ENCODE data around the gene ASB14. TPM values are rescaled to one million over a fixed set of nuclear protein-coding genes. Genes with fewer than 3 reads are reported as not detected.

Gene ASB14
- total RNA-seq, 2 experiments from 2014 or later = not detected

- intact Hi-C loops (cut with DNase I, micrococcal nuclease) = no loop called here
- peaks cover 11% of the 10 kb centered on the region for H3K27me3 Mint-ChIP-seq
- ATAC-seq (ENCODE audit: poor library complexity) (no peak), DNase-seq (no peak)
- Histone ChIP-seq H3K4me1 (ENCODE audit: insufficient read depth, low read length) (no peaks in the 10 kb centered on the region), H3K36me3 (ENCODE audit: insufficient read depth, low read length) (no peaks in the 10 kb centered on the region), H3K27ac (ENCODE audit: low read depth in 1 of 2, low read length in 2 of 2) (no peak overlapping the region), H3K27me3 (ENCODE audit: control insufficient read depth in 1 of 2, insufficient read depth in 2 of 2, low read length in 2 of 2) (peaks cover 0 to 3% of the 10 kb centered on the region in 2 experiments), H3K9me3 (ENCODE audit: control insufficient read depth in 1 of 2, insufficient read depth in 1 of 2, low read length in 2 of 2) (peaks cover 0 to 4% of the 10 kb centered on the region in 2 experiments), H3K4me3 (ENCODE audit: low read length) (no peak overlapping the region)
- no peaks in the 10 kb centered on the region for H3K36me3 Mint-ChIP-seq (ENCODE audit: low read depth)
- ChIA-PET CTCF (no interaction called here), POLR2A (no interaction called here)
- no peak overlapping the region for H3K4me3 Mint-ChIP-seq
- TF ChIP-seq, protein P1, sequence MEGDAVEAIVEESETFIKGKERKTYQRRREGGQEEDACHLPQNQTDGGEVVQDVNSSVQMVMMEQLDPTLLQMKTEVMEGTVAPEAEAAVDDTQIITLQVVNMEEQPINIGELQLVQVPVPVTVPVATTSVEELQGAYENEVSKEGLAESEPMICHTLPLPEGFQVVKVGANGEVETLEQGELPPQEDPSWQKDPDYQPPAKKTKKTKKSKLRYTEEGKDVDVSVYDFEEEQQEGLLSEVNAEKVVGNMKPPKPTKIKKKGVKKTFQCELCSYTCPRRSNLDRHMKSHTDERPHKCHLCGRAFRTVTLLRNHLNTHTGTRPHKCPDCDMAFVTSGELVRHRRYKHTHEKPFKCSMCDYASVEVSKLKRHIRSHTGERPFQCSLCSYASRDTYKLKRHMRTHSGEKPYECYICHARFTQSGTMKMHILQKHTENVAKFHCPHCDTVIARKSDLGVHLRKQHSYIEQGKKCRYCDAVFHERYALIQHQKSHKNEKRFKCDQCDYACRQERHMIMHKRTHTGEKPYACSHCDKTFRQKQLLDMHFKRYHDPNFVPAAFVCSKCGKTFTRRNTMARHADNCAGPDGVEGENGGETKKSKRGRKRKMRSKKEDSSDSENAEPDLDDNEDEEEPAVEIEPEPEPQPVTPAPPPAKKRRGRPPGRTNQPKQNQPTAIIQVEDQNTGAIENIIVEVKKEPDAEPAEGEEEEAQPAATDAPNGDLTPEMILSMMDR (IDR thresholded peaks at IDR 0.05) = no peak
- no peaks in the 10 kb centered on the region for H3K4me1 Mint-ChIP-seq (ENCODE audit: low read depth)
- H3K27ac Mint-ChIP-seq = no peak overlapping the region
- H3K9me3 Mint-ChIP-seq = no peaks in the 10 kb centered on the region
Observed at GRCh38 chr3:57288403-57288802, 4.1 kb downstream of the ASB14 start.

- Histone ChIP-seq H3K9me3 (ENCODE audit: control insufficient read depth in 1 of 2, insufficient read depth in 1 of 2, low read length in 2 of 2) (peaks cover 0 to 4% of the 10 kb centered on the region in 2 experiments), H3K27me3 (ENCODE audit: control insufficient read depth in 1 of 2, insufficient read depth in 2 of 2, low read length in 2 of 2) (peaks cover 0 to 3% of the 10 kb centered on the region in 2 experiments), H3K27ac (ENCODE audit: low read depth in 1 of 2, low read length in 2 of 2) (no peak overlapping the region), H3K4me1 (ENCODE audit: insufficient read depth, low read length) (no peaks in the 10 kb centered on the region), H3K36me3 (ENCODE audit: insufficient read depth, low read length) (no peaks in the 10 kb centered on the region), H3K4me3 (ENCODE audit: low read length) (no peak overlapping the region)
- CTCF ChIA-PET = interaction anchor here (1.2 kb wide), 1 partner anchor 13 kb away, joined by 3 read pairs; no protein-coding TSS in a partner anchor
- ATAC-seq (ENCODE audit: poor library complexity) = no peak
- Mint-ChIP-seq H3K9me3 (no peaks in the 10 kb centered on the region), H3K27ac (no peak overlapping the region), H3K36me3 (ENCODE audit: low read depth) (no peaks in the 10 kb centered on the region), H3K4me3 (no peak overlapping the region), H3K27me3 (peaks cover 11% of the 10 kb centered on the region), H3K4me1 (ENCODE audit: low read depth) (no peaks in the 10 kb centered on the region)
- intact Hi-C loops (cut with DNase I, micrococcal nuclease) = no loop called here
- no peak for DNase-seq
- POLR2A ChIA-PET = no interaction called here
- TF ChIP-seq, protein P1 (IDR thresholded peaks at IDR 0.05) = no peak
Observed at GRCh38 chr3:57287205-57287604, 5.3 kb downstream of the ASB14 start.

DNA sequence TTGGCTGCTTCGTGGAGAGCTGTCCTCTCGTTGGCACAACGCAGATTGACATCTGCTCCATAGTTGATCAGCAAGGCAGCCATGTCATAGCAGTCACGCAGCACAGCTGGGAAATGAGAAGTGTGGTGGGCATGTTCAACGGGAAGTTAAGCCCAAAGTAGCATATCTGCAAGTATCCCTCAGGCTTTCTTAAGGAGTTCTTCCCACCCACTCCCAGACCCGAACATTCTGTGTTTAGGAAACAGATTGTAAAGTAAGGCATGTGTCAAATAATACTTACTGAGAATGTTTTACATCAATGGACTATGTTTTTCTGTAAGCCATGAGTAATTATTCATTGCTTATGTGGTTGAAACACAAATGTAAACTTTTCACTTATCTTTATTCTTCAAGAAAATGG, 9.2 kb downstream of the ASB14 start:
- intact Hi-C loops (cut with DNase I, micrococcal nuclease) = no loop called here
- Histone ChIP-seq H3K4me1 (ENCODE audit: insufficient read depth, low read length) (no peaks in the 10 kb centered on the region), H3K36me3 (ENCODE audit: insufficient read depth, low read length) (no peaks in the 10 kb centered on the region), H3K27ac (ENCODE audit: low read depth in 1 of 2, low read length in 2 of 2) (no peak overlapping the region), H3K27me3 (ENCODE audit: control insufficient read depth in 1 of 2, insufficient read depth in 2 of 2, low read length in 2 of 2) (no peaks in the 10 kb centered on the region), H3K9me3 (ENCODE audit: control insufficient read depth in 1 of 2, insufficient read depth in 1 of 2, low read length in 2 of 2) (peaks cover 0 to 9% of the 10 kb centered on the region in 2 experiments), H3K4me3 (ENCODE audit: low read length) (no peak overlapping the region)
- Mint-ChIP-seq H3K9me3 (peaks cover 5% of the 10 kb centered on the region), H3K36me3 (ENCODE audit: low read depth) (no peaks in the 10 kb centered on the region), H3K4me3 (no peak overlapping the region), H3K27ac (no peak overlapping the region), H3K27me3 (no peaks in the 10 kb centered on the region), H3K4me1 (ENCODE audit: low read depth) (no peaks in the 10 kb centered on the region)
- ChIA-PET CTCF (no interaction called here), POLR2A (no interaction called here)
- TF ChIP-seq, protein P1 (IDR thresholded peaks at IDR 0.05) = no peak
- ATAC-seq (ENCODE audit: poor library complexity) (no peak), DNase-seq (no peak)

All from CD4-positive, alpha-beta T cell (primary cell).